GM19023 (cell line): ENCODE measurements around the gene KCNC3.
"Not testable (repeated sequence)": the region's sequence is repeated elsewhere in the genome, so short reads cannot be mapped to it uniquely, and the experiment has no call there.

Experiments
- ATAC-seq: cut with Tn5 transposase; IDR thresholded peaks from one replicate; pipeline ENCODE4 v1.9.1; 2021; ENCODE audit warnings: mild to moderate bottlenecking, moderate library complexity; ENCODE audit not compliant: unreplicated experiment

The KCNC3 gene

GRCh38 chr19:50356691-50357177, 27.6 kb upstream of the KCNC3 start:
- no peak for ATAC-seq

GRCh38 chr19:50353487-50353880, 24.3 kb upstream of the KCNC3 start:
- ATAC-seq = not testable (repeated sequence)

- no peak for ATAC-seq
These were observed 23.1 kb upstream of the KCNC3 start for GRCh38 chr19:50352242-50352641.

GRCh38 chr19:50349277-50350057, 20.3 kb upstream of the KCNC3 start:
- no peak for ATAC-seq

- not testable (repeated sequence) for ATAC-seq
These were observed 18.0 kb upstream of the KCNC3 start for GRCh38 chr19:50347089-50347581.

- no peak for ATAC-seq
These were observed 15.6 kb upstream of the KCNC3 start for GRCh38 chr19:50344661-50345318.

- ATAC-seq = peak; percentile 60
These were observed 12.0 kb upstream of the KCNC3 start for GRCh38 chr19:50341091-50341564.

- no peak for ATAC-seq
These were observed 11.2 kb upstream of the KCNC3 start for GRCh38 chr19:50340331-50340730.

GRCh38 chr19:50337031-50337430, 7.9 kb upstream of the KCNC3 start:
- ATAC-seq = not testable (repeated sequence)

GRCh38 chr19:50334741-50335421, 5.7 kb upstream of the KCNC3 start:
- ATAC-seq = no peak

- ATAC-seq = peak; percentile 26
These were observed 4.8 kb upstream of the KCNC3 start for GRCh38 chr19:50333737-50334617.

GRCh38 chr19:50333235-50333736, 4.1 kb upstream of the KCNC3 start:
- ATAC-seq = peak; percentile 37

- ATAC-seq = no peak
These were observed 3.3 kb upstream of the KCNC3 start for GRCh38 chr19:50332244-50333038.

- no peak for ATAC-seq
These were observed 2.7 kb upstream of the KCNC3 start for GRCh38 chr19:50331994-50332243.

- ATAC-seq = no peak
These were observed 2.2 kb upstream of the KCNC3 start for GRCh38 chr19:50331221-50331993.

- ATAC-seq = no peak
These were observed 1.3 kb upstream of the KCNC3 start for GRCh38 chr19:50330365-50331078.

GRCh38 chr19:50329926-50330294, 733 bp upstream of the KCNC3 start:
- not testable (repeated sequence) for ATAC-seq

GRCh38 chr19:50328873-50329145, 368 bp downstream of the KCNC3 start:
- ATAC-seq = no peak
